Neuronal stem cell (in vitro differentiated cells): Measurements from ENCODE around the gene TSPAN14.
A peak's percentile ranks its signal among the peaks of the same experiment; 100 is the strongest.

Experiments used
- DNase-seq: peaks from one replicate; pipeline ENCODE4 v3.0.0-alpha.2; 2013; ENCODE audit warnings: low spot score
- H2AFZ ChIP-seq: one replicate; pipeline ENCODE4 v1.6.1; 2013; ENCODE audit warnings: mild to moderate bottlenecking, low read length, inconsistent platforms
- H2AK5ac ChIP-seq: 2 replicates; pipeline ENCODE4 v1.6.1; 2013; ENCODE audit warnings: low read depth, mild to moderate bottlenecking, inconsistent platforms, low read length, moderate library complexity, mixed read lengths
- H2BK120ac ChIP-seq: 2 replicates; pipeline ENCODE4 v1.6.1; 2013; ENCODE audit warnings: low read depth, mild to moderate bottlenecking, inconsistent platforms, low read length, moderate library complexity, mixed read lengths
- H2BK12ac ChIP-seq: one replicate; pipeline ENCODE4 v1.6.1; 2013; ENCODE audit warnings: low read length, inconsistent platforms
- H2BK15ac ChIP-seq: 2 replicates; pipeline ENCODE4 v1.6.1; 2013; ENCODE audit warnings: mild to moderate bottlenecking, low read length, inconsistent platforms, mixed read lengths
- H2BK5ac ChIP-seq: one replicate; pipeline ENCODE4 v1.6.1; 2013; ENCODE audit warnings: inconsistent platforms, mild to moderate bottlenecking, low read length, moderate library complexity
- H3K14ac ChIP-seq: one replicate; pipeline ENCODE4 v1.6.1; 2013; ENCODE audit warnings: low read length, inconsistent platforms
- H3K18ac ChIP-seq: 2 replicates; pipeline ENCODE4 v1.6.1; 2013; ENCODE audit warnings: low read length, inconsistent platforms
- H3K23ac ChIP-seq: 2 replicates; pipeline ENCODE4 v1.6.1; 2013; ENCODE audit warnings: low read depth, mild to moderate bottlenecking, mixed read lengths, low read length, inconsistent platforms; ENCODE audit not compliant: poor library complexity
- H3K27ac ChIP-seq: replicated peaks from 3 replicates; pipeline ENCODE4 v1.5.1; 2013; ENCODE audit warnings: low read length, inconsistent platforms
- H3K27me3 ChIP-seq, 3 experiments: 2 replicates each; pipeline ENCODE4 v1.6.1; 2013; ENCODE audit warnings: low read length in 3 of 3, mild to moderate bottlenecking in 2 of 3, inconsistent platforms in 1 of 3, low read depth in 1 of 3, mixed read lengths in 1 of 3, moderate library complexity in 1 of 3; ENCODE audit not compliant: control insufficient read depth in 3 of 3, insufficient read depth in 3 of 3
- H3K36me3 ChIP-seq, 2 donors: replicated peaks in 1 of 2; 2 replicates each; pipeline ENCODE4 v1.6.1; 2013; ENCODE audit warnings: low read length in 2 of 2; ENCODE audit not compliant: control insufficient read depth in 2 of 2, insufficient read depth in 2 of 2
- H3K4ac ChIP-seq: 2 replicates; pipeline ENCODE4 v1.6.1; 2013; ENCODE audit warnings: inconsistent platforms, mild to moderate bottlenecking, low read length, moderate library complexity
- H3K4me1 ChIP-seq, 2 donors: 1 replicate in 1 of 2; 2 replicates in 1 of 2; pipeline ENCODE4 v1.6.1; 2013; ENCODE audit warnings: low read length in 2 of 2, low read depth in 1 of 2; ENCODE audit not compliant: control insufficient read depth in 2 of 2, insufficient read depth in 1 of 2
- H3K4me2 ChIP-seq: one replicate; pipeline ENCODE4 v1.6.1; 2013; ENCODE audit warnings: mild to moderate bottlenecking, low read length, inconsistent platforms; ENCODE audit not compliant: insufficient read depth, poor library complexity, severe bottlenecking
- H3K4me3 ChIP-seq, 2 donors: 2 replicates each; pipeline ENCODE4 v1.5.1; 2013; ENCODE audit warnings: low read length in 2 of 2, mild to moderate bottlenecking in 2 of 2, inconsistent platforms in 1 of 2, moderate library complexity in 1 of 2
- H3K79me1 ChIP-seq: one replicate; pipeline ENCODE4 v1.6.1; 2013; ENCODE audit warnings: low read depth, mild to moderate bottlenecking, inconsistent platforms, low read length, moderate library complexity
- H3K9ac ChIP-seq: one replicate; pipeline ENCODE4 v1.6.1; 2013; ENCODE audit warnings: mild to moderate bottlenecking, low read depth, low read length, inconsistent platforms; ENCODE audit not compliant: poor library complexity
- H3K9me3 ChIP-seq, 2 donors: replicated peaks in 1 of 2; 2 replicates each; pipeline versions ENCODE3 to v1.6.1; 2013; ENCODE audit warnings: low read length in 2 of 2, mild to moderate bottlenecking in 2 of 2, inconsistent platforms in 1 of 2, low read depth in 1 of 2, mixed read lengths in 1 of 2, moderate library complexity in 1 of 2; ENCODE audit not compliant: control insufficient read depth in 2 of 2, insufficient read depth in 1 of 2
- H4K8ac ChIP-seq: one replicate; pipeline ENCODE4 v1.6.1; 2013; ENCODE audit warnings: low read depth, mild to moderate bottlenecking, inconsistent platforms, low read length, moderate library complexity
- H4K91ac ChIP-seq: one replicate; pipeline ENCODE4 v1.6.1; 2013; ENCODE audit warnings: low read length, low read depth, mild to moderate bottlenecking, inconsistent platforms; ENCODE audit not compliant: poor library complexity
- WGBS, 2 donors: extraction: QIAGEN DNeasy Blood & Tissue Kit; methylation state at CpG; one replicate each; pipeline ENCODE4 v1.1.7; 2013; ENCODE audit warnings: missing lambda C conversion rate in 2 of 2, mixed read lengths in 1 of 2; ENCODE audit not compliant: insufficient read length in 2 of 2, insufficient replicate concordance in 1 of 2; ENCODE audit errors: extremely low coverage in 2 of 2; 5-methylcytosine and 5-hydroxymethylcytosine counted together

TSPAN14 gene

GRCh38 chr10:80517416-80518142 is 63.5 kb downstream of the TSPAN14 start:
- Histone ChIP-seq H3K4me1 (no peaks in the 10 kb centered on the region), H3K27me3 (no peaks in the 10 kb centered on the region), H2BK15ac (no peak overlapping the region), H2AFZ (no peak overlapping the region), H2BK12ac (no peak overlapping the region), H4K91ac (no peak overlapping the region), H3K27ac (no peak overlapping the region), H3K9ac (peak overlapping the region; percentile 26), H3K79me1 (peaks cover 6% of the 10 kb centered on the region), H3K14ac (no peak overlapping the region), H2BK5ac (no peak overlapping the region), H4K8ac (peak overlapping the region; percentile 88), H3K4me3 (no peak overlapping the region), H2AK5ac (no peak overlapping the region), H3K36me3 (peaks cover 52 to 97% of the 10 kb centered on the region in 2 donors), H3K4me2 (no peak overlapping the region), H3K9me3 (peaks cover 0 to 2% of the 10 kb centered on the region in 2 donors), H3K23ac (no peak overlapping the region), H3K18ac (no peak overlapping the region), H3K4ac (no peak overlapping the region), H2BK120ac (no peak overlapping the region)
- WGBS, 2 donors = no CpG with 5 or more reads among the region's 21 CpGs
- DNase-seq = no peak

GRCh38 chr10:80518143-80518806 is 64.2 kb downstream of the TSPAN14 start:
- Histone ChIP-seq H3K27me3 (no peaks in the 10 kb centered on the region), H3K36me3 (peaks cover 49 to 95% of the 10 kb centered on the region in 2 donors), H3K14ac (no peak overlapping the region), H2BK5ac (no peak overlapping the region), H3K79me1 (peaks cover 6% of the 10 kb centered on the region), H2BK12ac (no peak overlapping the region), H3K4me1 (no peaks in the 10 kb centered on the region), H3K18ac (no peak overlapping the region), H4K8ac (no peak overlapping the region), H3K27ac (no peak overlapping the region), H3K4me3 (no peak overlapping the region), H3K4ac (no peak overlapping the region), H2AFZ (no peak overlapping the region), H2BK120ac (no peak overlapping the region), H2BK15ac (no peak overlapping the region), H3K9me3 (peaks cover 0 to 2% of the 10 kb centered on the region in 2 donors), H3K23ac (no peak overlapping the region), H3K9ac (no peak overlapping the region), H2AK5ac (no peak overlapping the region), H4K91ac (no peak overlapping the region), H3K4me2 (no peak overlapping the region)
- no peak for DNase-seq
- no CpG with 5 or more reads among the region's 17 CpGs for WGBS, 2 donors

- no peak overlapping the region for H2AFZ ChIP-seq
- H3K4me1 ChIP-seq = no peaks in the 10 kb centered on the region
- H2BK120ac ChIP-seq = no peak overlapping the region
- no peak overlapping the region for H3K14ac ChIP-seq
- H3K4me3 ChIP-seq = no peak overlapping the region
- H3K36me3 ChIP-seq = peaks cover 48 to 89% of the 10 kb centered on the region in 2 donors
- H3K27ac ChIP-seq = no peak overlapping the region
- no peaks in the 10 kb centered on the region for H3K27me3 ChIP-seq
- H2BK5ac ChIP-seq = no peak overlapping the region
- no peak overlapping the region for H4K8ac ChIP-seq
- H3K4me2 ChIP-seq = no peak overlapping the region
- no CpG with 5 or more reads among the region's 7 CpGs for WGBS, 2 donors
- H3K79me1 ChIP-seq = peaks cover 6% of the 10 kb centered on the region
- H3K23ac ChIP-seq = no peak overlapping the region
- H3K9ac ChIP-seq = no peak overlapping the region
- H4K91ac ChIP-seq = no peak overlapping the region
- DNase-seq = no peak
- H3K18ac ChIP-seq = no peak overlapping the region
- H2BK12ac ChIP-seq = no peak overlapping the region
- no peak overlapping the region for H2BK15ac ChIP-seq
- peaks cover 0 to 2% of the 10 kb centered on the region in 2 donors for H3K9me3 ChIP-seq
- no peak overlapping the region for H2AK5ac ChIP-seq
- H3K4ac ChIP-seq = no peak overlapping the region
Measured at GRCh38 chr10:80518807-80519360, 64.8 kb downstream of the TSPAN14 start.
